H1 (cell line): ENCODE data around the gene INHA. TPM values are rescaled to one million over a fixed set of nuclear protein-coding genes. Genes with fewer than 3 reads are reported as not detected.

Experiments used
- CTCF ChIA-PET: fragments of 300-600 bp; sonication (Branson Sonifier 250); formaldehyde crosslinking; loops from one replicate; lab custom pipeline; 2021; ENCODE audit not compliant: partially characterized antibody; lab: Charles Lee
- POLR2A ChIA-PET: fragments of 300-600 bp; sonication (Branson Sonifier 250); formaldehyde crosslinking; loops from one replicate; lab custom pipeline; 2021; ENCODE audit warnings: inconsistent platforms; ENCODE audit not compliant: partially characterized antibody; lab: Charles Lee
- DNase-seq, 2 experiments: peaks; one replicate each; pipeline versions ENCODE4 v3.0.0 to v3.0.0-alpha.2; 2010 to 2022; ENCODE audit warnings: low spot score in 2 of 2, low read depth in 1 of 2, mixed read lengths in 1 of 2
- FAIRE-seq: peaks from 2 replicates; lab custom pipeline; 2011; peaks lifted over from hg19 to GRCh38; lab: Jason Lieb, UNC
- H2AFZ ChIP-seq: 2 replicates; pipeline ENCODE4 v1.8.1; 2012; ENCODE audit warnings: low read length, inconsistent platforms
- H2AK5ac ChIP-seq: 2 replicates; pipeline ENCODE4 v1.6.1; 2013; ENCODE audit warnings: low read depth, low read length
- H2BK120ac ChIP-seq: replicated peaks from 2 replicates; pipeline ENCODE3; 2013; ENCODE audit warnings: low read depth, low read length, inconsistent platforms
- H2BK12ac ChIP-seq: 2 replicates; pipeline ENCODE4 v1.6.1; 2013; ENCODE audit warnings: low read depth, low read length
- H2BK15ac ChIP-seq: 2 replicates; pipeline ENCODE4 v1.6.1; 2013; ENCODE audit warnings: low read length
- H2BK20ac ChIP-seq: 2 replicates; pipeline ENCODE4 v1.6.1; 2013; ENCODE audit warnings: low read length
- H2BK5ac ChIP-seq: 2 replicates; pipeline ENCODE4 v1.6.1; 2013; ENCODE audit warnings: low read depth, low read length
- H3K14ac ChIP-seq: 2 replicates; pipeline ENCODE4 v1.6.1; 2013; ENCODE audit warnings: inconsistent platforms; ENCODE audit not compliant: insufficient read length
- H3K18ac ChIP-seq: 2 replicates; pipeline ENCODE4 v1.6.1; 2013; ENCODE audit warnings: low read length; ENCODE audit errors: extremely low read depth
- H3K23ac ChIP-seq: 2 replicates; pipeline ENCODE4 v1.6.1; 2013; ENCODE audit warnings: inconsistent platforms; ENCODE audit not compliant: insufficient read length
- H3K23me2 ChIP-seq: 2 replicates; pipeline ENCODE4 v1.6.1; 2013; ENCODE audit warnings: low read depth, low read length
- H3K27ac ChIP-seq: 2 replicates; pipeline ENCODE4 v1.6.1; 2011; ENCODE audit warnings: low read depth, low read length, inconsistent platforms
- H3K27me3 ChIP-seq, 4 experiments: replicated peaks in 1 of 4; 1 replicate in 1 of 4; 2 replicates in 3 of 4; pipeline versions ENCODE4 v1.6.1 to v1.8.1; 2011 to 2013; ENCODE audit warnings: low read length in 3 of 4, mild to moderate bottlenecking in 3 of 4, inconsistent platforms in 2 of 4, mixed read lengths in 2 of 4, moderate library complexity in 1 of 4; ENCODE audit not compliant: control insufficient read depth in 3 of 4, insufficient read depth in 3 of 4; ENCODE audit errors: extremely low read depth in 1 of 4
- H3K36me3 ChIP-seq, 4 experiments: 2 replicates each; pipeline versions ENCODE4 v1.6.1 to v1.8.1; 2011 to 2013; ENCODE audit warnings: mild to moderate bottlenecking in 4 of 4, low read length in 3 of 4, moderate library complexity in 2 of 4, control low read depth in 1 of 4, inconsistent platforms in 1 of 4; ENCODE audit not compliant: insufficient read depth in 4 of 4, control insufficient read depth in 2 of 4
- H3K4ac ChIP-seq: replicated peaks from 2 replicates; pipeline ENCODE3; 2013; ENCODE audit warnings: low read length, low read depth, mixed read lengths, inconsistent platforms; ENCODE audit not compliant: insufficient read length
- H3K4me1 ChIP-seq, 4 experiments: replicated peaks in 1 of 4; 1 replicate in 1 of 4; 2 replicates in 3 of 4; pipeline versions ENCODE4 v1.6.1 to v1.8.1; 2011 to 2013; ENCODE audit warnings: low read length in 3 of 4, inconsistent platforms in 2 of 4, mixed read lengths in 1 of 4; ENCODE audit not compliant: insufficient read depth in 4 of 4, control insufficient read depth in 3 of 4
- H3K4me2 ChIP-seq, 2 experiments: 2 replicates each; pipeline versions ENCODE4 v1.6.1 to v1.8.1; 2011 to 2013; ENCODE audit warnings: low read depth in 2 of 2, low read length in 2 of 2, control low read depth in 1 of 2, inconsistent platforms in 1 of 2, mild to moderate bottlenecking in 1 of 2; ENCODE audit not compliant: insufficient read depth in 1 of 2
- H3K4me3 ChIP-seq, 4 experiments: fragments of 200-600, 300-600 bp in 1 of 4; sonication (generic), shearing (Covaris generic), sonication (Bioruptor Twin) in 1 of 4; 2 replicates each; pipeline versions ENCODE4 v1.5.1 to v1.8.1; 2011 to 2016; ENCODE audit warnings: low read length in 4 of 4, low read depth in 3 of 4, control low read depth in 2 of 4, inconsistent platforms in 2 of 4, mild to moderate bottlenecking in 2 of 4, mixed read lengths in 1 of 4, moderate library complexity in 1 of 4; ENCODE audit not compliant: insufficient read depth in 2 of 4; ENCODE audit errors: extremely low read depth in 1 of 4
- H3K56ac ChIP-seq: replicated peaks from 2 replicates; pipeline ENCODE3; 2013; ENCODE audit warnings: low read depth, mild to moderate bottlenecking, mixed read lengths, low read length, inconsistent platforms; ENCODE audit not compliant: insufficient read length
- H3K79me1 ChIP-seq: 2 replicates; pipeline ENCODE4 v1.6.1; 2013; ENCODE audit warnings: low read depth, low read length, control low read depth
- H3K79me2 ChIP-seq, 2 experiments: 2 replicates each; pipeline versions ENCODE4 v1.6.1 to v1.8.1; 2012 to 2013; ENCODE audit warnings: low read length in 2 of 2, mild to moderate bottlenecking in 2 of 2, inconsistent platforms in 1 of 2; ENCODE audit not compliant: insufficient read depth in 2 of 2, control insufficient read depth in 1 of 2
- H3K9ac ChIP-seq, 4 experiments: replicated peaks in 1 of 4; 1 replicate in 1 of 4; 2 replicates in 3 of 4; pipeline versions ENCODE4 v1.6.1 to v1.8.1; 2011 to 2013; ENCODE audit warnings: low read depth in 3 of 4, low read length in 3 of 4, control low read depth in 2 of 4, mild to moderate bottlenecking in 2 of 4, moderate library complexity in 2 of 4, inconsistent platforms in 1 of 4; ENCODE audit errors: extremely low read depth in 1 of 4
- H3K9me3 ChIP-seq, 2 experiments: 2 replicates each; pipeline versions ENCODE4 v1.6.1 to v1.8.1; 2012 to 2013; ENCODE audit warnings: mild to moderate bottlenecking in 2 of 2, moderate library complexity in 2 of 2, control low read depth in 1 of 2, inconsistent platforms in 1 of 2, low read depth in 1 of 2, low read length in 1 of 2, mixed read lengths in 1 of 2; ENCODE audit not compliant: insufficient read depth in 2 of 2
- H4K20me1 ChIP-seq, 2 experiments: replicated peaks in 1 of 2; 2 replicates each; pipeline versions ENCODE3 to v1.8.1; 2011 to 2013; ENCODE audit warnings: inconsistent platforms in 2 of 2, low read length in 2 of 2, mild to moderate bottlenecking in 1 of 2; ENCODE audit not compliant: insufficient read depth in 2 of 2, control insufficient read depth in 1 of 2
- H4K5ac ChIP-seq: 2 replicates; pipeline ENCODE4 v1.6.1; 2013; ENCODE audit warnings: low read length, low read depth, mixed read lengths, inconsistent platforms; ENCODE audit not compliant: insufficient read length
- H4K8ac ChIP-seq: 2 replicates; pipeline ENCODE4 v1.8.0; 2013; ENCODE audit warnings: mild to moderate bottlenecking, moderate library complexity, low read length, inconsistent platforms; ENCODE audit not compliant: insufficient read depth; ENCODE audit errors: extremely low read depth
- H4K91ac ChIP-seq: replicated peaks from 2 replicates; pipeline ENCODE3; 2013; ENCODE audit warnings: low read length, mixed read lengths, inconsistent platforms; ENCODE audit not compliant: insufficient read length
- BACH1 ChIP-seq: IDR thresholded peaks from 2 replicates; pipeline ENCODE4 v1.6.1; 2012; ENCODE audit warnings: low read length, improper control_type of control experiment
- FOSL1 ChIP-seq: IDR thresholded peaks from 2 replicates; pipeline ENCODE4 v1.6.1; 2011; ENCODE audit warnings: mild to moderate bottlenecking, low read depth, low read length, moderate library complexity; ENCODE audit not compliant: insufficient read depth
- NANOG ChIP-seq: IDR thresholded peaks from 2 replicates; pipeline ENCODE4 v1.6.1; 2011; ENCODE audit warnings: low read length, low read depth, mild to moderate bottlenecking, inconsistent platforms; ENCODE audit not compliant: insufficient read depth, poor library complexity, severe bottlenecking
- NRF1 ChIP-seq: IDR thresholded peaks from 2 replicates; pipeline ENCODE4 v1.6.1; 2011; ENCODE audit warnings: mild to moderate bottlenecking, low read depth, low read length, improper control_type of control experiment
- RFX5 ChIP-seq: IDR thresholded peaks from 2 replicates; pipeline ENCODE4 v1.6.1; 2011; ENCODE audit warnings: low read depth, low read length, improper control_type of control experiment, borderline replicate concordance
- RXRA ChIP-seq: IDR thresholded peaks from 2 replicates; pipeline ENCODE4 v1.6.1; 2011; ENCODE audit warnings: low read depth, mild to moderate bottlenecking, low read length, moderate library complexity; ENCODE audit not compliant: insufficient read depth
- TBP ChIP-seq: IDR thresholded peaks from 2 replicates; pipeline ENCODE4 v1.6.1; 2011; ENCODE audit warnings: low read depth, low read length, improper control_type of control experiment
- ZNF274 ChIP-seq: IDR thresholded peaks from 2 replicates; pipeline ENCODE4 v1.7.0; 2012; ENCODE audit warnings: low read length, borderline replicate concordance; ENCODE audit errors: extremely low read depth
- WGBS, 2 experiments: shearing (Covaris generic) in 1 of 2; methylation state at CpG; one replicate each; pipeline versions ENCODE4 v1.1.6 to v1.1.7; 2013 to 2015; ENCODE audit warnings: low lambda C conversion rate in 2 of 2, mixed read lengths in 2 of 2, inconsistent platforms in 1 of 2, low coverage in 1 of 2, missing lambda C conversion rate in 1 of 2; ENCODE audit not compliant: insufficient replicate concordance in 2 of 2, insufficient coverage in 1 of 2, insufficient read length in 1 of 2; ENCODE audit errors: extremely low coverage in 1 of 2, missing lambda C conversion rate in 1 of 2; 5-methylcytosine and 5-hydroxymethylcytosine counted together
- polyA plus RNA-seq, 7 experiments: library from polyadenylated mRNA; depleted of rRNA in 3 of 7; stranded (reverse) in 5 of 7; unstranded in 2 of 7; fragments of >200 nt in 5 of 7; fragments of 200-250 nt in 2 of 7; gene quantifications; 1 replicate in 5 of 7; 2 replicates in 1 of 7; 4 replicates in 1 of 7; pipeline versions ENCODE4 v1.2.1 to v1.2.3, GENCODE V29; 2011 to 2013; ENCODE audit warnings: missing spikeins in 2 of 7, mixed read lengths in 2 of 7
- total RNA-seq: library from RNA; stranded (reverse); fragmentation: NEBNext Ultra II Directional; extraction: Animal tissue kit (Norgen Biotek cat#: 25700); gene quantifications from 2 replicates; pipeline ENCODE4 v1.2.1, GENCODE V29; 2021

The INHA gene
- total and polyA plus RNA-seq, 2 of the 8 experiments (the other 6 are each of a cell fraction or from before 2014, with no cell fraction given) = 0.65 to 2.7 TPM

- Histone ChIP-seq H2AFZ (no peak overlapping the region), H3K23ac (no peak overlapping the region), H3K4ac (no peak overlapping the region), H3K4me3 (no peak overlapping the region), H2BK15ac (no peak overlapping the region), H4K20me1 (no peaks in the 10 kb centered on the region), H3K9ac (no peak overlapping the region), H2BK120ac (no peak overlapping the region), H2BK5ac (no peak overlapping the region), H3K18ac (no peak overlapping the region), H3K56ac (no peak overlapping the region), H2AK5ac (no peak overlapping the region), H2BK20ac (no peak overlapping the region), H3K27ac (no peak overlapping the region), H4K5ac (no peak overlapping the region), H3K4me1 (peaks cover 4 to 46% (median 37%) of the 10 kb centered on the region in 4 experiments), H3K4me2 (no peak overlapping the region; a peak in 1 of 4 replicates), H3K23me2 (peaks cover 8% of the 10 kb centered on the region; the same call in 1 of the 2 replicates), H3K14ac (no peak overlapping the region), H4K8ac (no peak overlapping the region), H3K79me1 (0 out of 2 replicates have a peak, but pooled peaks cover 2% of the 10 kb centered on the region), H3K36me3 (peaks cover 0 to 40% (median 10%) of the 10 kb centered on the region in 4 experiments; a peak in 5 of 8 replicates), H2BK12ac (no peak overlapping the region), H4K91ac (no peak overlapping the region), H3K9me3 (peaks cover 0 to 8% of the 10 kb centered on the region in 2 experiments; a peak in 1 of 4 replicates), H3K27me3 (peaks cover 0 to 2% (median 0%) of the 10 kb centered on the region in 4 experiments; a peak in 1 of 7 replicates), H3K79me2 (peaks cover 0 to 11% of the 10 kb centered on the region in 2 experiments; a peak in 2 of 4 replicates)
- TF ChIP-seq ZNF274 (no peak), FOSL1 (no peak), BACH1 (no peak), NANOG (no peak), RFX5 (no peak), NRF1 (no peak), RXRA (no peak), TBP (no peak)
- FAIRE-seq = no peak
- WGBS, 2 experiments = 94% methylated on average over 5 of the region's 6 CpGs; no CpG with 5 or more reads in 1 of the 2 experiments
- ChIA-PET POLR2A (interaction anchor here (1.0 to 18.6 kb wide), 5 partner anchors 8 to 35 kb away, joined by 4 to 293 read pairs (median 4); partner anchors contain the start of gene STK11IP), CTCF (interaction anchor here (0.7 to 19.7 kb wide), 6 partner anchors 9 to 120 kb away, joined by 3 to 293 read pairs (median 6); partner anchors contain the start of genes CHPF and TMEM198)
- DNase-seq = no peak
Measured at GRCh38 chr2:219569041-219569440, 3.1 kb upstream of the INHA start.
